Activated CD4-positive, alpha-beta T cell treated with anti-CD3 and anti-CD28 coated beads for 36 hours (primary cell): ENCODE data around the gene GPS1. TPM values are rescaled to one million over a fixed set of nuclear protein-coding genes. Genes with fewer than 3 reads are reported as not detected.

Experiments
- ATAC-seq: fragments of 200-7000 bp; cut with Tn5 transposase; one replicate; pipeline ENCODE4 v1.10.0; 2021; ENCODE audit warnings: mild to moderate bottlenecking, moderate library complexity
- CTCF ChIA-PET: fragments of 350-600 bp; sonication (Branson Sonifier 250); formaldehyde crosslinking; loops from one replicate; lab custom pipeline; 2021; ENCODE audit warnings: antibody characterized with exemption; lab: Charles Lee
- POLR2A ChIA-PET: fragments of 350-600 bp; sonication (Branson Sonifier 250); formaldehyde crosslinking; loops from one replicate; lab custom pipeline; 2021; ENCODE audit warnings: antibody characterized with exemption, inconsistent platforms; lab: Charles Lee
- DNase-seq: peaks from one replicate; pipeline ENCODE4 v3.0.0-alpha.2; 2020
- H3K27ac Mint-ChIP-seq: one replicate; pipeline ENCODE4 v1.8.0; 2021; ENCODE audit warnings: mixed read lengths
- H3K27me3 Mint-ChIP-seq: one replicate; pipeline ENCODE4 v1.8.0; 2021; ENCODE audit warnings: mixed read lengths
- H3K36me3 Mint-ChIP-seq: one replicate; pipeline ENCODE4 v1.8.0; 2021; ENCODE audit warnings: low read depth, mixed read lengths
- H3K4me1 Mint-ChIP-seq: one replicate; pipeline ENCODE4 v1.8.0; 2021; ENCODE audit warnings: mixed read lengths
- H3K4me3 Mint-ChIP-seq: one replicate; pipeline ENCODE4 v1.8.0; 2021; ENCODE audit warnings: mild to moderate bottlenecking, moderate library complexity, mixed read lengths
- H3K9me3 Mint-ChIP-seq: one replicate; pipeline ENCODE4 v1.8.0; 2021; ENCODE audit warnings: low read depth, mixed read lengths
- intact Hi-C, 2 experiments: fragments of 100-400 bp; cut with DNase I in 1 of 2; cut with micrococcal nuclease in 1 of 2; formaldehyde crosslinking; loops; one replicate each; pipeline versions ENCODE4 v1.14.2 to v1.15.1; 2022 to 2024; cut with DNase I, micrococcal nuclease
- total RNA-seq, 2 experiments: library from RNA; stranded (reverse); gene quantifications; one replicate each; pipeline ENCODE4 v1.2.3, GENCODE V29; 2021

GPS1 gene
- total RNA-seq, 2 experiments from 2014 or later, result 69.0 to 73.5 TPM

GRCh38 chr17:82062076-82062983, 10.6 kb downstream of the GPS1 start:
- H3K27ac Mint-ChIP-seq, result no peak overlapping the region
- no peak for DNase-seq
- no peaks in the 10 kb centered on the region for H3K27me3 Mint-ChIP-seq
- no peaks in the 10 kb centered on the region for H3K9me3 Mint-ChIP-seq
- no peak for ATAC-seq
- ChIA-PET CTCF (interaction anchor here (0.6 kb wide), 1 partner anchor 104 kb away, joined by 4 read pairs; no protein-coding TSS in a partner anchor), POLR2A (no interaction called here)
- intact Hi-C loops, result no loop called here
- H3K36me3 Mint-ChIP-seq, result peaks cover 4% of the 10 kb centered on the region
- no peak overlapping the region for H3K4me3 Mint-ChIP-seq
- peaks cover 14% of the 10 kb centered on the region for H3K4me1 Mint-ChIP-seq

DNA sequence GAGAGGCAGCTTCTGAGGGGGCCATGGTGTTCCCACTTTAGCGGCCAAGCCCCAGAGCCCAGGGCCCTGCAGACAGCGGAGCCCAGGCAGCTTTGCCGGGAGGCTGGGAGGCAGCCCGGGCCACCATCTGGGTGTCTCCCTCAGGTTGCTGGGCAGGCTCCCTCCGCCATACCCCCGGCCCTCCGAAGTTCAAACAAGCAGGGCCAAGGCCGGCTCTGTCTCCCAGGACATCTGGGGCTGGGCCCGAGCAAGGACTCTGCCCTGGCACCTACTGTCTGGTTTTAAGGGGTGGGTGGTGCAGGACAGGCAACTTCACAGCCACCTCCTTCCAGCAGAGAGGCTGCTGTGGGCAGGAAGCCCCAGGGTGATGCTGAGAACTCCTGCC, 11.3 kb downstream of the GPS1 start:
- DNase-seq (no peak), ATAC-seq (no peak)
- Mint-ChIP-seq H3K4me3 (no peak overlapping the region), H3K4me1 (peaks cover 14% of the 10 kb centered on the region), H3K27ac (no peak overlapping the region), H3K27me3 (no peaks in the 10 kb centered on the region), H3K36me3 (peaks cover 4% of the 10 kb centered on the region), H3K9me3 (no peaks in the 10 kb centered on the region)
- POLR2A ChIA-PET, result no interaction called here
- intact Hi-C loops, result no loop called here
- CTCF ChIA-PET, result no interaction called here

DNA sequence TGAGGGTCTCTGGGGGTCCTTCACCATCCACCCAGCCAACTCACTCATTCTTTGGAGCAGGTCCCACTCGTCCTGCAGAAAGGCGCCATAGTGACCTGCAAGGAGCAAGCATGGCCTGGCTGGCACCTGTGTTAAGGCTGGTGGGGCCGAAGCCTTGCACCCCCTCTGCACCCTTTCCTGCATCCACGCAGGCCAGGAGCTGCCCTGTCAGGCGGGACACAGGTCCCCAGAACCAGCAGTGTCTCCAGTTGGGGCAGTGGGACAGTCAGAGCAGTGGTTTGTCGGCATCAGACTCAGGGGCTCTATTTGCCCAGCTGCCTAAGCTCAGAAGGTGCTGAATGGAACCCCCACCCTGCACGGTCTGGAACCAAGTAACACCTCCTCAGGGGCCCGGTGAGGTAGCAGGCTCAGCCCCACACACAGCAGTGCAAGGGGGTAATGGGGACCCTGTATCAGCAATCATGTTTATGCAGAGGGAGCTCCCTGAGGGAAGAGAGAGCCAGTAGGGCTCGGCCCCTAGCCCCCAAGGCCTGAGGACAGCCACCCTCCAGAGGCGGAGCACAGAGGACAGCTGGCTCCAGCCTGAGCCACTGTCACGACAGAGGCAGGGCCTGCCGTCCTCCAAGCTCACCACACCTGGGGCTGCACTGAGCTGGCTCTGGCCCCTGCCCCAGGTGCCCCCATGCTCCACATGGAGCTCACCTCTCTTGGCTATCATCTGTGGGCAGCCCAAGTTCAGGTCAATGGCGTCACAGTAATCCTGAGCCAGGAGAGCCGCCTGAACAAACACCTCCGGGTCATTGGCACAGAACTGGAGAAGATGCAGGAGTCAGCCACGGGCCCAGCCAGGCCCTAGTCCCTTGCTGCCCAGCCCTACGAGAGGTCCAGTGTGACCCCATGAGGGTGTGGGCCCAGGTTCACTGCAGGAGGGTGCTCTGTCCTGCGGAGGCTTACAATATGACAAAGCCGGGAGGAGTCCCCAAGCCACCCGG, 12.0 kb downstream of the GPS1 start:
- H3K27me3 Mint-ChIP-seq, result no peaks in the 10 kb centered on the region
- H3K36me3 Mint-ChIP-seq, result peaks cover 3% of the 10 kb centered on the region
- no peak for ATAC-seq
- ChIA-PET POLR2A (interaction anchor here (0.5 kb wide), 1 partner anchor 201 kb away, joined by 4 read pairs; no protein-coding TSS in a partner anchor), CTCF (interaction anchor here (0.7 kb wide), 1 partner anchor 13 kb away, joined by 3 read pairs; no protein-coding TSS in a partner anchor)
- no peak overlapping the region for H3K27ac Mint-ChIP-seq
- peak overlapping the region; percentile 75 for H3K4me3 Mint-ChIP-seq
- peaks cover 14% of the 10 kb centered on the region for H3K4me1 Mint-ChIP-seq
- intact Hi-C loops, result no loop called here
- H3K9me3 Mint-ChIP-seq, result no peaks in the 10 kb centered on the region
- DNase-seq, result no peak

DNA sequence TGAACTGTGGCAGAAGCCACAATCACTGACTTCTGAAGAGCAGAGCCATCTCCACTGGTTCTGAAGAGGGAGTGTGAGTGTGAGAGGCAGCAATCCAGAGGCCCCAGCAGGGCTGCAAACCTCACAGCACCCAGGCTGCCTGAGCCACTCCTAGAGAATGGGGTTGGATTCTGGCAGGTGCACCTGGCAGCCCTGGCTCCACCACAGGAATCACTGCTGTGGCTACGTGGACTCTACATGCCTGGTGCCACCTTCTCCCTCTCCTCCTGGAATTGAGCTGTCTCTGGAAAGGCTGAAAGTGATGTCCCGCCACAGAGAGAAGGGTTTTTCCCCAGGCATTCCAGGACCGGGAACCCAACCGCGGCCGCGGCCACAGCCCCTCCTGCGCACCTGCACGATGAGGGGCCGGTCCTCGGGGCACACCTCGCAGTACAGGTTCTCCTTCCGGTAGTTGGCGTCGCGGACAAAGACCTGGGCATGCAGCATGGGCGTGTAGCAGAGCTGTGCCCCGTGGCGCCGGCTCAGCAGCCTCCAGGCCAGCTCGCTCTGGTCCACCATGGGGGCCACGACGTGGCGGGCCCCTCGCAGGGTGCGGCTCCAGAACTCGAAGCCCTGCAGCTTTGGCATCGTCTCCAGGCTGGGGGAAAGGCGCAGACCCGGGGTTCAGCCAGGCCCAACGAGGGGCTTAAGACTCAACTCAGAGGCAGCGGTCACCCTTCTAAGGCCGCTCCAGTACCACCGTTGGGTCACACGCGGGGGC, 12.9 kb downstream of the GPS1 start:
- no peaks in the 10 kb centered on the region for H3K27me3 Mint-ChIP-seq
- H3K4me1 Mint-ChIP-seq, result peaks cover 14% of the 10 kb centered on the region
- peak overlapping the region; percentile 75 for H3K4me3 Mint-ChIP-seq
- CTCF ChIA-PET, result interaction anchor here (0.7 to 1.7 kb wide), 2 partner anchors 12 to 27 kb away, joined by 3 to 5 read pairs; partner anchors contain the start of gene DCXR
- peaks cover 1% of the 10 kb centered on the region for H3K36me3 Mint-ChIP-seq
- H3K9me3 Mint-ChIP-seq, result no peaks in the 10 kb centered on the region
- POLR2A ChIA-PET, result interaction anchor here (0.5 kb wide), 1 partner anchor 202 kb away, joined by 4 read pairs; no protein-coding TSS in a partner anchor
- no peak for ATAC-seq
- DNase-seq, result no peak
- H3K27ac Mint-ChIP-seq, result no peak overlapping the region
- intact Hi-C loops, result loop anchor here in 1 of 2 experiments (1.0 kb wide), 4 partner anchors 13 to 41 kb away; partner anchors contain the start of genes DCXR, FASN, GPS1 and LRRC45

GRCh38 chr17:82065193-82065637, 13.5 kb downstream of the GPS1 start:
- CTCF ChIA-PET, result interaction anchor here (1.2 to 1.7 kb wide), 3 partner anchors 27 to 35 kb away, joined by 3 to 6 read pairs (median 5); partner anchors contain the start of gene DCXR
- Mint-ChIP-seq H3K27ac (no peak overlapping the region), H3K9me3 (no peaks in the 10 kb centered on the region), H3K36me3 (peaks cover 1% of the 10 kb centered on the region), H3K4me1 (peaks cover 14% of the 10 kb centered on the region), H3K4me3 (peak overlapping the region; percentile 75), H3K27me3 (no peaks in the 10 kb centered on the region)
- ATAC-seq (peak; percentile 43), DNase-seq (no peak)
- POLR2A ChIA-PET, result no interaction called here
- intact Hi-C loops, result loop anchor here in 1 of 2 experiments (1.0 kb wide), 4 partner anchors 14 to 42 kb away; partner anchors contain the start of genes DCXR, FASN, GPS1 and LRRC45

- DNase-seq, result peak; percentile 83
- Mint-ChIP-seq H3K4me1 (peaks cover 14% of the 10 kb centered on the region), H3K27ac (peak within 1 kb of the TSS; percentile 91), H3K4me3 (peak within 1 kb of the TSS; percentile 84), H3K36me3 (peaks cover under 1% of the 10 kb centered on the region), H3K27me3 (no peaks in the 10 kb centered on the region), H3K9me3 (no peaks in the 10 kb centered on the region)
- ChIA-PET CTCF (interaction anchor here (0.7 to 1.7 kb wide), 5 partner anchors 24 to 730 kb away, joined by 3 to 6 read pairs (median 3); partner anchors contain the start of gene DCXR), POLR2A (no interaction called here)
- intact Hi-C loops, result loop anchor here (1.0 to 2.0 kb wide), 5 partner anchors 13 to 42 kb away; partner anchors contain the start of genes DCXR (in 1 of the 2), FASN (in 1 of the 2), GPS1 (in 1 of the 2) and LRRC45 (in 1 of the 2)
- ATAC-seq, result peak; percentile 93
Observed at GRCh38 chr17:82065638-82066303, 14.1 kb downstream of the GPS1 start, which contains the start of gene DUS1L. DUS1L (minus strand) TSS chr17:82065804; CDS start chr17:82065059, 745 bp downstream.

GRCh38 chr17:82070611-82071010, 18.9 kb downstream of the GPS1 start:
- intact Hi-C loops, result no loop called here
- H3K9me3 Mint-ChIP-seq, result no peaks in the 10 kb centered on the region
- H3K27ac Mint-ChIP-seq, result no peak overlapping the region
- H3K4me3 Mint-ChIP-seq, result no peak overlapping the region
- DNase-seq (no peak), ATAC-seq (no peak)
- CTCF ChIA-PET, result interaction anchor here (0.7 to 0.8 kb wide), 2 partner anchors 40 to 150 kb away, joined by 3 to 4 read pairs; no protein-coding TSS in a partner anchor
- H3K4me1 Mint-ChIP-seq, result peaks cover 6% of the 10 kb centered on the region
- H3K36me3 Mint-ChIP-seq, result no peaks in the 10 kb centered on the region
- no peaks in the 10 kb centered on the region for H3K27me3 Mint-ChIP-seq
- POLR2A ChIA-PET, result no interaction called here

DNA sequence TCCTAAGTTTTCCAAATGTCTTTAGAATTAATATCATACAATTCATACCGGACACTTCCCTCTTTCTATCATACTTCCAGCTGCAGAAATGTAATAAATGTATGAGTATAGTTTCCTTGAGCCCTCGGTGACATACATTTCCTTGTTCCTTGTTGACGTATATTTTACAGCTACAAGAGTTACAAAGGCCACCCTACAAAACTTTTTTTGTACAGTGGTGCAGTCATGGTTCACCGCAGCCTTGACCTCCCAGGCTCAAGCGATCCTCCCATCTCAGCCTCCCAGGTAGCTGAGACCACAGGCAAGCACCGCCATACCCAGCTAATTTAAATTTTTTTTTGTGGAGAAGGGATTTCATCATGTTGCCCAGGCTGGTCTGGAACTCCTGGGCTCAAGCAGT, 21.1 kb downstream of the GPS1 start:
- no peak overlapping the region for H3K27ac Mint-ChIP-seq
- H3K27me3 Mint-ChIP-seq, result no peaks in the 10 kb centered on the region
- intact Hi-C loops, result no loop called here
- H3K9me3 Mint-ChIP-seq, result no peaks in the 10 kb centered on the region
- no peaks in the 10 kb centered on the region for H3K36me3 Mint-ChIP-seq
- H3K4me3 Mint-ChIP-seq, result no peak overlapping the region
- H3K4me1 Mint-ChIP-seq, result no peaks in the 10 kb centered on the region
- no peak for ATAC-seq
- ChIA-PET CTCF (no interaction called here), POLR2A (no interaction called here)
- no peak for DNase-seq

DNA sequence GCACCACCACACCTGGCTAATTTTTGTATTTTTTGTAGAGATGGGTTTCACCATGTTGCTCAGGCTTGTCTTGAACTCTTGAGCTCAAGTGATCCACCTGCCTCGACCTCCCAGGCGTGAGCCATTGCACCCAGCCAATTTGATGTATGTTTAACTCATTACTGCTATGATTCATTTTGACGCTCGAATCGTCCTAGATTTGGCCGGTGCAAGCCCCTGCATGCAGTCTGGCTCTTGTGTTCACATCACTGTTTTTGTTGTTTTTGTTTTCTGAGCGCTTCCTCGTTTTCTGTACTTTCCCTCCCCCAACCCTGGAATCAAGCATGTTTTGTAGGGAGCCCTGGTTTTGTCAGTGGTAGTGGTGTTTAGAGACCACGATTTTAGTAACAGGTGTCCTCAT, 21.7 kb downstream of the GPS1 start:
- Mint-ChIP-seq H3K4me3 (no peak overlapping the region), H3K27me3 (no peaks in the 10 kb centered on the region), H3K4me1 (no peaks in the 10 kb centered on the region), H3K36me3 (peaks cover 2% of the 10 kb centered on the region), H3K27ac (no peak overlapping the region), H3K9me3 (no peaks in the 10 kb centered on the region)
- DNase-seq, result no peak
- ChIA-PET CTCF (no interaction called here), POLR2A (no interaction called here)
- ATAC-seq, result no peak
- intact Hi-C loops, result no loop called here
